T follicular helper cell (primary cell): ENCODE measurements around the gene KRAS.
A peak's percentile ranks its signal among the peaks of the same experiment; 100 is the strongest.

Experiments used
- DNase-seq: peaks from one replicate; pipeline ENCODE4 v3.0.0-alpha.2; 2020; ENCODE audit warnings: low read depth

The KRAS gene

GRCh38 chr12:25195056-25195971 lies 55.4 kb downstream of the KRAS start, which contains the start of the genes DNAI7 and ETFRF1:
Gene DNAI7 (minus strand): TSS chr12:25195160. CDS start chr12:25195078, 82 bp downstream.
Gene ETFRF1 (plus strand): TSS chr12:25195237. CDS start chr12:25203957, 8,720 bp downstream.
- peak; percentile 94 for DNase-seq

DNA sequence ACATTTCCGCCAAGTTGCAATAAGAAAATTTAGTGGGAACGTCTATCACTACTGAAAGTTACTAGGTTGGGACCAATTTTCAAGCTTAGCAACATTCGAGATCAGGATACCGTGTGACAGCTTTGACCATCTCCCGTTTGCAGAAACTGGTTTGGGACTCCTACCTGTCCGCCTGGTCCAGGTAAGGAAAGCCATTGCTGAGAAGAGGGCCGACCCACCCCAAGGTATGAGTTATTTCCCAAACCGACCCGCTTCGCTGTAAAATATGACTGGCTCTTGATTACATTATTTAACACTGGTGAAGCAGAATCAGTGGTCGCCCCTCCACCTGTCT lies 56.0 kb downstream of the KRAS start:
- no peak for DNase-seq

DNA sequence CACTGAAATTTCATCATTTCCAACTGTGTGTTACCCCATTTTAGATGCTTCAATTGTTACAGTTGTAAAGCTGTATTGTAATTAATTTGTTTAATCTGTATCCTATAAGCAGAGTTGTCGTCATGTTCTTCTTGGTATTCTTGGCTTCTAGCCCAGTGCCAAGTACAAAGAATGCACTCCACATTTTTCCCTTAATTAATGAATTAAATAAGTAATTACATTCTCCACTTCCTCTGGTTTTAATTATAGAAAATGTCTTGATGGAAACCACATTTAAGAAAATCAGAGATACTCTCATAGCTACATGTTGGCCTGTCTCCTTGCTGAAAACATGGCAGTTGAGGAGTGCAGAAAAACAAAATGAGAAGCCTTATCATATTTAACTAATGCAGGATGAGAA lies 56.5 kb downstream of the KRAS start:
- DNase-seq = no peak

- no peak for DNase-seq
Observed at GRCh38 chr12:25190793-25191192, 59.9 kb downstream of the KRAS start.

DNA sequence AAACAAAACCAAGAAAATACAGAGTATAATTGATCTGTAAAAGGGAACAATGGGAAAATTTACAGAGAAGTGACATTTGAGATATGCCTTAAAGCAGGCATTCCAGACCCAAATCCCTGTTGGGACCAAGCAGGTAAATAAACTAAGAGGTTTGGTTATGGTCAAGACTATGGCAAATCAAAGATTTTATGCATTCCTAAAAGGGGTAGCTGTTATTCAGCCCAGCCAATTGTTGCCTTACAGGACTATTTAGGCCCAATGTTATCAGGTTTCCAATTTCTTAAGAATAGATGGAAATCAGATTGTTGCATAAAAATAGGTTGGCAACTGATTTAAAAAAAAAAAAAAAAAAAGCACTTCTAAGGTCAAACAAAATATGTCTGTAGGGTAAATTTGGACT lies 61.1 kb downstream of the KRAS start:
- no peak for DNase-seq

DNA sequence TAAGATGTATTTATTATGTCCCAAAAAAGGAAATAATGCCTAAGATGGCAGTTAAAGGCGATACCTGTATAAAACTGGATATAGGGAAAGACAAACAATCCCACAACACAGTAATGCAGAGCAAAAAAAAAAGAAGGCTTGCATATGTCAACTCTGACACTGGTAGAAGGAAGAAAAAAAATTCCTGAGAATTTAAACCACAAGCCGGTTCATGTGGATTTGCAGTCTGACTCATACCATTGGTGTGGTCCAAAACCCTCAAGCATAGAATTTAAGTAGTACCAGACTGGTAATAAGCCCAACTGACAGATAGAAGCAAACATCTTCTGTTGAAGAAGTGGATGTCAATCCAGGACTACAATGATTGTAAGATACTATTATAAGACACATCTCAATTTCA lies 62.9 kb downstream of the KRAS start:
- DNase-seq = no peak

DNA sequence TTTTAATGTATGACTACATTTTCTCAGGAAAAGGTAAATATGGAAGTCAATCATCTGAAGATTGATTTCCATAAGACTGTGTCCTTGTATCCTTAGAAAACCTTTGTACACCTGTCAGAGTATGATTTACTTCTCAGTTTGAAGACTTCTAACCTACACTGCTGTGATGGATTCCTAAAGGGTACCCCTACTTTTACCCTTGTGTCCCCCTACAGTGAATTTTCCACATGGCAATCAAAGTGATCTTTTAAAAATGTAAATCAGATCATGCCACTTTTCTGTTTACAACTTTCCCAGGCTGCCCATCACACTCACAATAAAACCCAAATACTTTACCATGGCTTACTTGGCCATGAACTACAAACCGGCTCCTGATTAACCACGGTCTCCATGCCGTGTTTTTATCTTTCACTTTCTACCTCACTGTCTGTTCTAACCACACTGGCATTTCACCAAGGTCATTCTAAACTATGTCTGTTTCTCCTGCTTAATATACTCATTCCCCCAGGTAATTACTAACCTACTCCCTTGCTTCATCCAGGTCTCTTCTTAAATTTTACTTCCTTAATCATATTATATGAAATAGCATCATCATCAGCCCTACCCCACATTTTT lies 63.8 kb downstream of the KRAS start:
- no peak for DNase-seq

- no peak for DNase-seq
Observed at GRCh38 chr12:25186038-25186787, 64.5 kb downstream of the KRAS start.

DNA sequence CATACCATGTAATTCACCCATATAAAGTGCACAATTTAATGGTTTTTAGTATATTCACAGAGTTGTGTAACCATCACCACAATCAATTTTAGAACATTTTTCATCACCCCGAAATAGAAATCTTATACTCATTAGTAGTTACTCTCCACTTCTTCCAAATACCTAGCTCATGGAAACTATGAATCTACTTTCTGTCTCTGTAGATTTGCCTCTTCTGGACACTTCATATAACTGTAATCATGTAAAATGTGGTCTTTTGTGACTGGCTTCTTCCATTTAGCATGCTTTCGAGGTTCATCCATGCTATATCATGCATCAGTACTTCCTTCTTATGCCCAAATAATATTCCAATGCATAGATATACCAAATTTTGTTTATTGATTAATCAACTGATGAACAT lies 66.6 kb downstream of the KRAS start:
- no peak for DNase-seq

- DNase-seq = no peak
Observed at GRCh38 chr12:25182765-25183164, 68.0 kb downstream of the KRAS start.

DNA sequence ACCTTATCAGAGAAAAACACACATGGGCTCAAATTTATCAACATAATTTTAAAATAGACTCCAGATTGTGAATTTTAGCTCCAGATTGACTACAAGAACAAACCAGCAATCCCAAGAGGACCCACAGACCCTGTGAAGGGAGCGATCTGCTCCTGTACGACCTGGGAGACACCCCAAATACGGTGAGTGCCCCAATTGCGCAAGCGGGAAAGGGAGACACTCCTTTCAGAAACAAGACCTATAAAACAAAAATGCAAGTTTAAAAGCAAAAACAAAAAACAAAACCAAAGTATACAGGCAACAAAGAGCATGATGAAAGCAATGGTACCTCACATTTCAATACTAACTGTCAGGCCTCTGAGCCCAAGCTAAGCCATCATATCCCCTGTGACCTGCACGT lies 87.9 kb downstream of the KRAS start:
- no peak for DNase-seq

DNA sequence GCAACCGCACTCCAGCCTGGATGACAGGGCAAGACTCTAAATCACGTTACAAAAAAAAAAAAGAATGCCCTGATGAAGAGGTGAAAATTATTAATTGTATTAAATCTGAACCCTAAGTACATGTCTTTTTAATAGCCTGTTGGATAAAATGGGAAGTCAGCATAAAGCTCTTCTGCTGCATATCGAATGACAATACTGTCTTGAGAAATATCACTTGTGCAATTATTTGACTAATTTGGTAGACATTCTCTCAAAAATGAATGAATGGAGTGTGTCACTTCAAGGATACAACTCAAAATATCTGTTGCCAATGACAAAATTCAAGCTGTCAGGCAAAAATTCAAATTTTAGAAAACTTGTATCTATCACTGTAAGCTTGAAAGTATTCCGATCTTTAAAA lies 94.7 kb downstream of the KRAS start:
- no peak for DNase-seq

- DNase-seq = no peak
Observed at GRCh38 chr12:25155022-25155576, 95.6 kb downstream of the KRAS start.
